ENCODE data around the gene CLDN9. TPM values are rescaled to one million over a fixed set of nuclear protein-coding genes. Genes with fewer than 3 reads are reported as not detected.

Gene CLDN9
- total RNA-seq, 1 donor from 2014 or later: 5.4 TPM

- TF ChIP-seq CTCF (IDR thresholded peaks at IDR 0.05; ENCODE audit: unreplicated experiment): no peak
- Mint-ChIP-seq H3K9me3 (no peaks in the 10 kb centered on the region), H3K4me1 (peaks cover 53% of the 10 kb centered on the region), H3K36me3 (no peaks in the 10 kb centered on the region), H3K4me3 (peak overlapping the region; percentile 31), H3K27me3 (ENCODE audit: low read depth) (peaks cover 54% of the 10 kb centered on the region), H3K27ac (peak overlapping the region; percentile 94)
- no peak for DNase-seq (ENCODE audit: low spot score in 2 of 2, unreplicated experiment in 2 of 2)
These were observed 5.4 kb upstream of the CLDN9 start for GRCh38 chr16:3007059-3007956.

- Mint-ChIP-seq H3K27ac (peak overlapping the region; percentile 94), H3K36me3 (no peaks in the 10 kb centered on the region), H3K4me1 (peaks cover 61% of the 10 kb centered on the region), H3K9me3 (no peaks in the 10 kb centered on the region), H3K27me3 (ENCODE audit: low read depth) (peaks cover 58% of the 10 kb centered on the region), H3K4me3 (peak overlapping the region; percentile 10)
- no peak for DNase-seq (ENCODE audit: low spot score in 2 of 2, unreplicated experiment in 2 of 2)
- no peak for TF ChIP-seq CTCF (IDR thresholded peaks at IDR 0.05; ENCODE audit: unreplicated experiment)
These were observed 4.6 kb upstream of the CLDN9 start for GRCh38 chr16:3007957-3008689.

GRCh38 chr16:3008690-3009037 is 4.1 kb upstream of the CLDN9 start:
- H3K4me3 Mint-ChIP-seq: no peak overlapping the region
- TF ChIP-seq CTCF (IDR thresholded peaks at IDR 0.05; ENCODE audit: unreplicated experiment): no peak
- no peaks in the 10 kb centered on the region for H3K9me3 Mint-ChIP-seq
- peak overlapping the region; percentile 94 for H3K27ac Mint-ChIP-seq
- peaks cover 67% of the 10 kb centered on the region for H3K4me1 Mint-ChIP-seq
- DNase-seq (ENCODE audit: low spot score in 2 of 2, unreplicated experiment in 2 of 2): no peak
- H3K36me3 Mint-ChIP-seq: no peaks in the 10 kb centered on the region
- peaks cover 62% of the 10 kb centered on the region for H3K27me3 Mint-ChIP-seq (ENCODE audit: low read depth)

- Mint-ChIP-seq H3K27ac (peak overlapping the region; percentile 94), H3K4me3 (peak overlapping the region; percentile 39), H3K27me3 (ENCODE audit: low read depth) (peaks cover 68% of the 10 kb centered on the region), H3K9me3 (no peaks in the 10 kb centered on the region), H3K36me3 (no peaks in the 10 kb centered on the region), H3K4me1 (peaks cover 74% of the 10 kb centered on the region)
- DNase-seq (ENCODE audit: low spot score in 2 of 2, unreplicated experiment in 2 of 2): peak; percentile 82 to 92
- no peak for TF ChIP-seq CTCF (IDR thresholded peaks at IDR 0.05; ENCODE audit: unreplicated experiment)
These were observed 2.9 kb upstream of the CLDN9 start for GRCh38 chr16:3009568-3010390.

- Mint-ChIP-seq H3K4me3 (no peak overlapping the region), H3K27ac (peak overlapping the region; percentile 94), H3K9me3 (no peaks in the 10 kb centered on the region), H3K36me3 (peaks cover 3% of the 10 kb centered on the region), H3K27me3 (ENCODE audit: low read depth) (peaks cover 68% of the 10 kb centered on the region), H3K4me1 (peaks cover 76% of the 10 kb centered on the region)
- no peak for DNase-seq (ENCODE audit: low spot score in 2 of 2, unreplicated experiment in 2 of 2)
- TF ChIP-seq CTCF (IDR thresholded peaks at IDR 0.05; ENCODE audit: unreplicated experiment): no peak
These were observed 2.2 kb upstream of the CLDN9 start for GRCh38 chr16:3010510-3010909.

Measured in mesothelial cell of epicardium (in vitro differentiated cells).